ENCODE measurements around the gene SLC5A9. TPM values are rescaled to one million over a fixed set of nuclear protein-coding genes. Genes with fewer than 3 reads are reported as not detected.

Gene SLC5A9
- total RNA-seq, 2 experiments from 2014 or later: not detected

DNA sequence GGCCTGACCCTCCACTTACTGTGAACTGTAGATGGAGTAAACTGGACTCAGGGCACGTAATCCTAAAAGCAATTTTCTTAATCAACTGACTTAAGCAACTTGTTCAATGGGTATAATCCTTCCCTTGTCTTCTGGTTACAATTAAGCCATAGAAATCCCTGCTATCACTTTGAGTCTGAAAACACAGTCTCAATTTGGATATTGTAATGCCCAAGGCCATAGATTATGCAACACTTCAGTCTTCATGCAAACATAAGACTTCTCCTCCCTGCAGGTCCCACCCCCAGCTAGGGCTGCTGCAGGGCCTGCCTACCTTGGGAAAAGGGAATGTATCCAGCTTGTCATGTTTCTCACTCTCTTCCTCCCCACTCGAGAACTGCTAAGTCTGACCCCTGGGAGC lies 6.2 kb upstream of the SLC5A9 start:
- H3K36me3 Mint-ChIP-seq (ENCODE audit: low read depth): no peaks in the 10 kb centered on the region
- H3K27me3 Mint-ChIP-seq: peaks cover 6% of the 10 kb centered on the region
- ChIA-PET POLR2A (no interaction called here), CTCF (interaction anchor here (1.3 kb wide), 1 partner anchor 10 kb away, joined by 3 read pairs; no protein-coding TSS in a partner anchor)
- no peak for DNase-seq
- no peaks in the 10 kb centered on the region for H3K9me3 Mint-ChIP-seq
- no peak overlapping the region for H3K27ac Mint-ChIP-seq
- H3K4me3 Mint-ChIP-seq: no peak overlapping the region
- no peaks in the 10 kb centered on the region for H3K4me1 Mint-ChIP-seq

- Mint-ChIP-seq H3K27me3 (peaks cover 6% of the 10 kb centered on the region), H3K9me3 (no peaks in the 10 kb centered on the region), H3K4me1 (no peaks in the 10 kb centered on the region), H3K36me3 (ENCODE audit: low read depth) (no peaks in the 10 kb centered on the region), H3K27ac (no peak overlapping the region), H3K4me3 (no peak overlapping the region)
- CTCF ChIA-PET: interaction anchor here (1.3 kb wide), 1 partner anchor 10 kb away, joined by 3 read pairs; no protein-coding TSS in a partner anchor
- no peak for DNase-seq
- POLR2A ChIA-PET: no interaction called here
Observed at GRCh38 chr1:48216941-48217340, 5.6 kb upstream of the SLC5A9 start.

GRCh38 chr1:48217856-48218255 lies 4.7 kb upstream of the SLC5A9 start:
- Mint-ChIP-seq H3K27me3 (peaks cover 4% of the 10 kb centered on the region), H3K4me3 (no peak overlapping the region), H3K36me3 (ENCODE audit: low read depth) (no peaks in the 10 kb centered on the region), H3K27ac (no peak overlapping the region), H3K4me1 (no peaks in the 10 kb centered on the region), H3K9me3 (no peaks in the 10 kb centered on the region)
- ChIA-PET CTCF (no interaction called here), POLR2A (no interaction called here)
- DNase-seq: no peak

GRCh38 chr1:48219803-48220202 lies 2.7 kb upstream of the SLC5A9 start:
- CTCF ChIA-PET: no interaction called here
- no peaks in the 10 kb centered on the region for H3K27me3 Mint-ChIP-seq
- no peak for DNase-seq
- no peak overlapping the region for H3K27ac Mint-ChIP-seq
- H3K36me3 Mint-ChIP-seq (ENCODE audit: low read depth): no peaks in the 10 kb centered on the region
- no peak overlapping the region for H3K4me3 Mint-ChIP-seq
- POLR2A ChIA-PET: no interaction called here
- no peaks in the 10 kb centered on the region for H3K9me3 Mint-ChIP-seq
- H3K4me1 Mint-ChIP-seq: no peaks in the 10 kb centered on the region

- Mint-ChIP-seq H3K27ac (no peak overlapping the region), H3K27me3 (no peaks in the 10 kb centered on the region), H3K4me3 (no peak overlapping the region), H3K4me1 (no peaks in the 10 kb centered on the region), H3K9me3 (no peaks in the 10 kb centered on the region), H3K36me3 (ENCODE audit: low read depth) (no peaks in the 10 kb centered on the region)
- ChIA-PET CTCF (no interaction called here), POLR2A (no interaction called here)
- DNase-seq: no peak
Observed at GRCh38 chr1:48221122-48221521, 1.4 kb upstream of the SLC5A9 start.

DNA sequence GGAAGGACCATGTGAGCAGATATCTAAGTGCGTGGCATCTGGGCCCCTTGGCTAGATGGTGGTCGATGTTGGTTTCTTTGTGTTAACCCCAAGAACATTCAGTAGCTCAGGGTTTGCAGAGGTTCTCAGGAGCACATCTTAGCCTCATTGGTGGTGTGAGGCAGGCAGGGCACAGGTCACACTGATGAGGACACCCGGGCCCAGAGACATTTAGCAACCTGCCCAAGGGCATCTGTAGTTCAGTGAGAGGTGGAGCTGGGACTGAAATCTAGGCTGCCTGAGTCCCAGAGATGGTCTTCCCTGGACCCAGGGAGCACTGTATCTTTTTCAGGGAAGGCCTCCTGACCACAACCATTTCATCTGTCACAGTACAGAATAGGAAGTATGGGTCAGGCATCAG lies 859 bp upstream of the SLC5A9 start:
- DNase-seq: no peak
- Mint-ChIP-seq H3K4me1 (no peaks in the 10 kb centered on the region), H3K4me3 (no peak overlapping the region), H3K9me3 (no peaks in the 10 kb centered on the region), H3K27me3 (no peaks in the 10 kb centered on the region), H3K36me3 (ENCODE audit: low read depth) (no peaks in the 10 kb centered on the region), H3K27ac (no peak overlapping the region)
- POLR2A ChIA-PET: no interaction called here
- CTCF ChIA-PET: no interaction called here

GRCh38 chr1:48223366-48224240 lies 1.1 kb downstream of the SLC5A9 start:
- no peak overlapping the region for H3K27ac Mint-ChIP-seq
- DNase-seq: no peak
- ChIA-PET POLR2A (no interaction called here), CTCF (interaction anchor here (0.5 kb wide), 1 partner anchor 17 kb away, joined by 3 read pairs; no protein-coding TSS in a partner anchor)
- peaks cover 3% of the 10 kb centered on the region for H3K4me1 Mint-ChIP-seq
- H3K27me3 Mint-ChIP-seq: no peaks in the 10 kb centered on the region
- H3K36me3 Mint-ChIP-seq (ENCODE audit: low read depth): no peaks in the 10 kb centered on the region
- no peaks in the 10 kb centered on the region for H3K9me3 Mint-ChIP-seq
- no peak overlapping the region for H3K4me3 Mint-ChIP-seq

DNA sequence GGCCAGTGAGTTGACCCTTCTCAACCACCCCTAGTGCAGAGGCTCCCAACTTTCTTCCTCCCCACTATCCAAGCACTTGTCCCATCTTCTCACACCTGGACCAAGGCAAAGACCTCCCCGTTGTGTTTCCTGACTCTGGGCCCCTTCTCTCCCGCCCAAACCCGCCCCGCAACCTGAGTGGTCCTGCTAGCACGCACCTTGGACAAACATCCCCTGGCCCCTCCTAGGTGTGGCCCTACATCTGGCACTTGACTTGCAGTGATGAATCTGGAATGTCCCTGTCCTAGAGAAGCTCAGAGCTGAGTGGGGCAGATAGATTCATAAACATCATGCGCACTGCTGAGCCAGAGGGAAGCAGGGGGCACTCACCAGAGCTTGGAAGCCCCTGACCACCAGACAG lies 2.3 kb downstream of the SLC5A9 start:
- Mint-ChIP-seq H3K4me1 (peaks cover 3% of the 10 kb centered on the region), H3K9me3 (no peaks in the 10 kb centered on the region), H3K27me3 (no peaks in the 10 kb centered on the region), H3K4me3 (no peak overlapping the region), H3K27ac (no peak overlapping the region), H3K36me3 (ENCODE audit: low read depth) (no peaks in the 10 kb centered on the region)
- ChIA-PET POLR2A (no interaction called here), CTCF (no interaction called here)
- DNase-seq: no peak

- ChIA-PET POLR2A (no interaction called here), CTCF (no interaction called here)
- peaks cover 3% of the 10 kb centered on the region for H3K4me1 Mint-ChIP-seq
- H3K9me3 Mint-ChIP-seq: no peaks in the 10 kb centered on the region
- no peaks in the 10 kb centered on the region for H3K36me3 Mint-ChIP-seq (ENCODE audit: low read depth)
- H3K27ac Mint-ChIP-seq: no peak overlapping the region
- H3K27me3 Mint-ChIP-seq: no peaks in the 10 kb centered on the region
- no peak for DNase-seq
- H3K4me3 Mint-ChIP-seq: no peak overlapping the region
Observed at GRCh38 chr1:48225579-48225978, 3.1 kb downstream of the SLC5A9 start.

GRCh38 chr1:48227165-48228013 lies 4.9 kb downstream of the SLC5A9 start:
- CTCF ChIA-PET: no interaction called here

DNA sequence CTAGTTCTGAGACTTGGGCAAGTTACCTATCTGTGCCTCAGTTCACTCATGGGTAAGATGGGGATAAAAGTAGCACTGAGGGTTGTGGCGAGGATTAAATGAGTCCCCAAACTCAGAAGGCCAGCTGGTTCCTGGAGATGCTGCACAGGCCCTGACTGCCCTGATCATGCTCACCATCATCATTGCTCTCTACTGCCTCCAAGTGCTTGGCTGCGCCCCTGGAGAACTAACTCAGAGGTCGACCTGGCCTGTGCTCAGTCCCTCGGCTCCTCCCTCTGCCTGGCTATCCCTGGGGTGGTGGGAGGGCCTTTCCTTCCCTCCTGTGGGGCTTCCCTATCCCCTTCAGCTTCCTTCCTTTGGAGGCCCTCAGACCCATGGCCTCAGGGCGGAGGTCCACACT lies 5.6 kb downstream of the SLC5A9 start:
- Mint-ChIP-seq H3K27me3 (no peaks in the 10 kb centered on the region), H3K4me3 (no peak overlapping the region), H3K27ac (no peak overlapping the region), H3K36me3 (ENCODE audit: low read depth) (no peaks in the 10 kb centered on the region), H3K4me1 (peaks cover 3% of the 10 kb centered on the region), H3K9me3 (no peaks in the 10 kb centered on the region)
- ChIA-PET CTCF (no interaction called here), POLR2A (no interaction called here)
- DNase-seq: no peak

More at GRCh38 chr1:48227165-48228013, 4.9 kb downstream of the SLC5A9 start:
- DNase-seq: peak; percentile 26
- Mint-ChIP-seq H3K36me3 (ENCODE audit: low read depth) (no peaks in the 10 kb centered on the region), H3K9me3 (no peaks in the 10 kb centered on the region), H3K27ac (no peak overlapping the region), H3K27me3 (no peaks in the 10 kb centered on the region), H3K4me3 (no peak overlapping the region), H3K4me1 (peaks cover 3% of the 10 kb centered on the region)
- POLR2A ChIA-PET: no interaction called here

GRCh38 chr1:48229317-48229716 lies 6.8 kb downstream of the SLC5A9 start:
- ChIA-PET CTCF (no interaction called here), POLR2A (no interaction called here)
- no peak overlapping the region for H3K27ac Mint-ChIP-seq
- H3K4me1 Mint-ChIP-seq: peaks cover 3% of the 10 kb centered on the region
- no peaks in the 10 kb centered on the region for H3K27me3 Mint-ChIP-seq
- DNase-seq: no peak
- H3K9me3 Mint-ChIP-seq: no peaks in the 10 kb centered on the region
- no peaks in the 10 kb centered on the region for H3K36me3 Mint-ChIP-seq (ENCODE audit: low read depth)
- no peak overlapping the region for H3K4me3 Mint-ChIP-seq

DNA sequence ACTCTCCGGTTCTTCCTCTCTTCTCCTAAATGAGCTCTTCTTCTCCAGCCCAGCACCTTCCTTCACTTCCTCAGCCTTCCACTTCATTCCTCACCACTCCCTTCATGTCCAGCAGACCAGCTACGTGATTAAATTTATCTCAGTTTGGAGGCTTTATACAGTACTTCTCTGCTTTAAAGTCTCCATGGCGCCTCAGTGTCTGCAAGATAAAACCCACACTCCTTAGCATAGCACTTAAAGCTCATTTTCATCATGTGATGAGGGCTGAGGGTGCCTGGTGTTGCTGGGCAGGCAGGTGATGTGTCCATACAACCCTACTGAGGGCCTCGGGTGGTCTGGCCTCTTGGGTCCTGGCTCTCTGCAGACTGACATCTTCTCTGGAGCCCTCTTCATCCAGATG lies 7.7 kb downstream of the SLC5A9 start:
- Mint-ChIP-seq H3K4me3 (no peak overlapping the region), H3K27ac (no peak overlapping the region), H3K4me1 (peaks cover 3% of the 10 kb centered on the region), H3K36me3 (ENCODE audit: low read depth) (no peaks in the 10 kb centered on the region), H3K9me3 (no peaks in the 10 kb centered on the region), H3K27me3 (no peaks in the 10 kb centered on the region)
- DNase-seq: no peak
- ChIA-PET CTCF (interaction anchor here (0.6 to 1.1 kb wide), 2 partner anchors 27 to 166 kb away, joined by 3 read pairs; no protein-coding TSS in a partner anchor), POLR2A (no interaction called here)
